Measurements from ENCODE around the gene GTF3C5.

DNA sequence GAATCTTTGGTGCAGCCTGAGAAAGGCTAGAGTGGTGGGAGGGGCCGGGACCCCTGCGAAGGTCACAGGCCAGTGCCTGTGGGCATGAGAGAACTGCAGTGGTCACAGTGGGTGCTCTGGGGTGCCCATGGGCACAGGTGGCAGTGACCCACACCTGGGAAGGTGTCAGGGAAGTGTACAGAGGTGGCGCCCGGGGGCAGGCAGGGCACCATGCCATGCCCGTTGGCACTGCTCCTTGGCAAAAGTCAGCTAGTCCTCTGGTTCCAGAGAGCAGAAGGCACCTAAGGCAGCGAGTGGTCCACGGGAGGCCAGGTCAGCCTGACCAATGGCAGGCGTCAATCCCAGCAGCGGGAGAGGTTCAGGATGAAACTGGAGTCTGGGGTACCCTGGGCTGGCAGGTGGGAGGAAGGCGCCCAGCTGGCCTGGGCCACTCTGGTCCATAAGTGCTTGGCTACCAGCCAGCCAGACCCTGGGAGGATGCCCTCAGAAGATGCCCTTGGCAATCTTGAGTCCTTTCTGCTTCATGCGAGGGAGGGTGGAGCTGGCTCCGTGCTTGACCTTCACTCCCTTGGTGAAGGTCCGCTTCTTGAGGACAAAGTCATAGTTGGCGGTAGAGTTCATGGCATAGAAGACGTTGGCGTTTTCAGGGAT is 67.4 kb downstream of the GTF3C5 start:
- TF ChIP-seq, protein P1, sequence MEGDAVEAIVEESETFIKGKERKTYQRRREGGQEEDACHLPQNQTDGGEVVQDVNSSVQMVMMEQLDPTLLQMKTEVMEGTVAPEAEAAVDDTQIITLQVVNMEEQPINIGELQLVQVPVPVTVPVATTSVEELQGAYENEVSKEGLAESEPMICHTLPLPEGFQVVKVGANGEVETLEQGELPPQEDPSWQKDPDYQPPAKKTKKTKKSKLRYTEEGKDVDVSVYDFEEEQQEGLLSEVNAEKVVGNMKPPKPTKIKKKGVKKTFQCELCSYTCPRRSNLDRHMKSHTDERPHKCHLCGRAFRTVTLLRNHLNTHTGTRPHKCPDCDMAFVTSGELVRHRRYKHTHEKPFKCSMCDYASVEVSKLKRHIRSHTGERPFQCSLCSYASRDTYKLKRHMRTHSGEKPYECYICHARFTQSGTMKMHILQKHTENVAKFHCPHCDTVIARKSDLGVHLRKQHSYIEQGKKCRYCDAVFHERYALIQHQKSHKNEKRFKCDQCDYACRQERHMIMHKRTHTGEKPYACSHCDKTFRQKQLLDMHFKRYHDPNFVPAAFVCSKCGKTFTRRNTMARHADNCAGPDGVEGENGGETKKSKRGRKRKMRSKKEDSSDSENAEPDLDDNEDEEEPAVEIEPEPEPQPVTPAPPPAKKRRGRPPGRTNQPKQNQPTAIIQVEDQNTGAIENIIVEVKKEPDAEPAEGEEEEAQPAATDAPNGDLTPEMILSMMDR (IDR thresholded peaks at IDR 0.05; ENCODE audit: insufficient read depth, low read length, poor library complexity, severe bottlenecking): no peak
- TF ChIP-seq EZH2phosphoT487 (conservative IDR thresholded peaks at IDR 0.05; ENCODE audit: low read length): no peak

Measured in SU-DHL-6 (cell line).